Testis (tissue), 2 donors: Measurements from ENCODE around the gene ATAD3C.

ENCODE experiments used
- CTCF ChIP-seq, 3 experiments: fragments of 450-650 bp in 2 of 3; fragments of 200-600 bp in 1 of 3; sonication (generic) in 1 of 3; IDR thresholded peaks; one replicate each; pipeline ENCODE4 v1.5.1; 2016 to 2019; ENCODE audit warnings: antibody characterized with exemption in 3 of 3, mild to moderate bottlenecking in 2 of 3, moderate library complexity in 1 of 3
- POLR2A ChIP-seq: fragments of 450-650 bp; IDR thresholded peaks from one replicate; pipeline ENCODE4 v1.6.1; 2017; ENCODE audit warnings: antibody characterized with exemption, mild to moderate bottlenecking, moderate library complexity

- TF ChIP-seq POLR2A, result no peak
- no peak for TF ChIP-seq CTCF (IDR thresholded peaks at IDR 0.05)
Observed at GRCh38 chr1:1449099-1449739, at the start of gene ATAD3C.
